GM12873 (cell line): ENCODE measurements around the gene ZNF254.

ENCODE experiments used
- TF ChIP-seq, protein P1 (sequence below): IDR thresholded peaks from 2 replicates; pipeline ENCODE4 v1.5.1; 2012; ENCODE audit warnings: low read depth, mild to moderate bottlenecking, moderate library complexity, low read length, control low read depth; ENCODE audit not compliant: insufficient read depth; ENCODE audit errors: missing control alignments

ZNF254 gene

DNA sequence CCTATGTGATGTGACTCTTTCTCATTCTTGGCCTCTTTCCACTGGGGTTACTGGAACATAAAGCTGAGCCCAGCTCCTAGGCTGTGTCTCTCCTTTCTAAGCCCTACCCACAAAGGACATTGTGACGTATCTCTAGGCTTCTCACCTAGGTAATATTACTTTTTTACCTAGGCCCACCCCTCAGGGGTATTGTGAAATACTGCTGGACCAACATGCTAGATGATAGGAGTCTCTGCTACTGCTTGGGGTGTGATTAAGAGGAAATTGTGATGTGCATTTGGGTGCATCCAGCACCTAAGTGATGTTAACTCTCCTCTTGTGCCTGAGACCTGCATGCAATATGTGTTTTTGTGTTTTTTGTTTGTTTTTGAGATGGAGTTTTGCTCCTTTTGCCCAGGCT is 22.8 kb upstream of the ZNF254 start:
- TF ChIP-seq, protein P1, sequence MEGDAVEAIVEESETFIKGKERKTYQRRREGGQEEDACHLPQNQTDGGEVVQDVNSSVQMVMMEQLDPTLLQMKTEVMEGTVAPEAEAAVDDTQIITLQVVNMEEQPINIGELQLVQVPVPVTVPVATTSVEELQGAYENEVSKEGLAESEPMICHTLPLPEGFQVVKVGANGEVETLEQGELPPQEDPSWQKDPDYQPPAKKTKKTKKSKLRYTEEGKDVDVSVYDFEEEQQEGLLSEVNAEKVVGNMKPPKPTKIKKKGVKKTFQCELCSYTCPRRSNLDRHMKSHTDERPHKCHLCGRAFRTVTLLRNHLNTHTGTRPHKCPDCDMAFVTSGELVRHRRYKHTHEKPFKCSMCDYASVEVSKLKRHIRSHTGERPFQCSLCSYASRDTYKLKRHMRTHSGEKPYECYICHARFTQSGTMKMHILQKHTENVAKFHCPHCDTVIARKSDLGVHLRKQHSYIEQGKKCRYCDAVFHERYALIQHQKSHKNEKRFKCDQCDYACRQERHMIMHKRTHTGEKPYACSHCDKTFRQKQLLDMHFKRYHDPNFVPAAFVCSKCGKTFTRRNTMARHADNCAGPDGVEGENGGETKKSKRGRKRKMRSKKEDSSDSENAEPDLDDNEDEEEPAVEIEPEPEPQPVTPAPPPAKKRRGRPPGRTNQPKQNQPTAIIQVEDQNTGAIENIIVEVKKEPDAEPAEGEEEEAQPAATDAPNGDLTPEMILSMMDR, result no peak

DNA sequence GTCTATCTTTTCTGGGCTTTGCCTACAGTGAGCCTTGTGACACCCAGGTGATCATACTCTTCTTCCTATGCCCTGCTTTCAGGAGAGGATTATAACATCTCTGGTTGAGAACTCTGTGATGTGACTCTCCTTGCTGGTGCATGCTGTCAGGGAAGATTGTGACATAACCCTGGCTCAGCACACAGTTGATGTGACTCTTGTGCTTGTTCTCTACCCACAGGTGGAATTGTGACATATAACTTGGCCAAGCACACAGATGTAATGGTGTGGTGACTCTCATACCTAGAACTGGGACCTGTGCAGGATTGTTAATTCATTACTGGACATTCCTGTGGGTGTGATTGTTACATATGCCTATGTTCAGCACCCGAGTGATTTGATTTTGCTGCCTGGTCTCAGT is 21.7 kb upstream of the ZNF254 start:
- TF ChIP-seq, protein P1, result no peak

DNA sequence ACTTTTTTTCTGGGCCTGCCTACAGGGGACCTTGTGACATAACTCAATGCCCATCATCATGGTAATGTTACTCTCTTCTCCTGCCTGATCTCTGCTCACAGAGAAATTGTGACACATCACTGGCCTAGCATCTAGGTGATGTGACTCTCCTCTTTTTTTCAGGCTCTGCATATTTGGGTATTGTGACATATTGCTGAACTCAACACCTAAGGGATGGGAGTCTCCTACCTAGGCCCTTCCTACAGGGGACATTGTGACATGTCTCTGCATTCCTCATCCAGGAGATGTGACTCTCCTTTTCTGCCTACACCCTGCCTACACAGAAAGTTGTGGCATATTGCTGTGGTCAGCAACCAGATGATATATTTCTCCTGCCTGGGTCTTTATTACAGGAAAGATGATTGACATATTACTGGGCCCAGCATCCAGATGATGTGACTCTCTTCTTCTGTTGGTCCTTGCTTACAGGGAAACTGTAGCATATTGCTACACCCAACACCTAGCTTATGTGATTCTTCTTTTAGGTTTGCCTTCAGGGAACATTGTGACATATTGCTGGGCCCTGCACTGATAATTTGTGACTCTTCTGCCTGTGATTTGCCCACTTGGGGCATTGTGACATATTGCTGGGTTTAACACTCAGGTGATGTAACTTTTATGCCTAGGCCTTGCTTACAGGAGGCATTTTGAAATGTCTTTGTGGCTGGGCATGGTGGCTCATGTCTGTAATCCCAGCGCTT is 21.0 kb upstream of the ZNF254 start:
- TF ChIP-seq, protein P1, result no peak

DNA sequence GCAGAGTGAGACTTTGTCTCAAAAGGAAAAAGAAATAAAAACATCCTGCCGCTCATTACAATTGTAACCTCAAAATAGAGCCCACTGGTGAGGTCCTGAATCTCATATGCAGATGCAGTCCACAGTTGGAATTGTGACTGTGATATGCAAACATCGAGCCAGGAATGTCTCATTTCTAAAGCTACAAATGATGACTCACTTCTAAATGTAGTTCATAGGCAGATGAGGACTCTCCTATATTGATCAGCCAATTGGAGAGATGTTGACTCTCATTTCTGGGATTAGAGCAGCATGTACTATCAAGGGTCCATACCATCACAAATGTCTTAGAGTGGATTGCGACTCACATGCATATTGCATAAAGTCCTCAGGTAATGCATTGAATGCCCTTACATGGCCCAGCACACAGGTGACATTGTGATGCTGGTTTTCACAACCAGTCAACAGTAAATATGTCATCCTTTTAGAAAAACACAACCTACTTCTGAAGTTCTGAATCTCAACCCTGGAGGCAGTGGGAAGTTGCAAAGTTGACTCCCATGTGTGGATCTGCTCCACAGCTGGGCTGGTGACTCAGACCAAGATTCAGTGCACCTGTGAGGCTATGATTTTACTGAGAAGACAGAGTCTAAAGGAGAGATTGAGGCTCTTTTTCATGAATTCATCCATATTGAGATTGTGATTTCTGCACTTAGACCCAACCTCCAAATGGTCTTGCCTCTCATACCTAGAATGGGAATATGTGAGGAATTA is 16.9 kb upstream of the ZNF254 start:
- TF ChIP-seq, protein P1, result no peak

DNA sequence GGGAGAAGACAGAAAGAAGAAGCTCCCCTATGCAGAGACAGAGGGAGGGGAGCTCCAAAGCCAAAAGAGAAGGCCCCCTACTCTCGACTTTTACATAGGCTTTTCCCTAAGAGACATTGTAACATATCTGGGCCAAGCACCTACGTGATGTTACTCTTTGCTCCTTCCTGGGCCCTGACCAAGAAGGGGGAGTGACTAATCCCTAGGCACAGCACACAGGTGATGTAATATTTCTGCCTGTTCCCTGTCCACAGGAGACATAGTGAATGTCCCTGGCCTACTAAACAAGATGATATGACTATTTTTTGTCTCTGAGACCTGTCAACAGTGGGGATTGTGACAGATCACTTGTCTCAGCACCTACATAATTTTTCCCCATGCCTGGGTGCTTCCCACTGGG is 15.9 kb upstream of the ZNF254 start:
- TF ChIP-seq, protein P1, result no peak

DNA sequence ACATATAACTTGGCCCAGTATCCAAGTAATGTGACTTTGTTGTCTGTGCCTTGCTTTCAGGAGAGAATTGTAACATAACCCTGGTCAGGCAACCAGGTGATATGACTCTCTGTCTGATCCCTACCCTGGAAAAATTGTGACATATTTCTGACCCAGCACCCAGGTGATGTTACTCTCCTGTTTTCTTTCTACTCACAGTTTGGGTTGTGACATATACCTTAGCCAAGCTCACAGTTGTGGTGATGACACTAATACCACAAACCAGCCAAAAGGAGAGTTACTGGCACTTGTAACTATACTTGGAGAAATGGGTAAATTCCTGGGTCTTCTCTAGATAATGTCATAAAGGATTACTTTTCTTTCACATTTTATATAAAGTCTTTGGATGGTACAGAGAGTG is 14.3 kb upstream of the ZNF254 start:
- TF ChIP-seq, protein P1, result no peak

DNA sequence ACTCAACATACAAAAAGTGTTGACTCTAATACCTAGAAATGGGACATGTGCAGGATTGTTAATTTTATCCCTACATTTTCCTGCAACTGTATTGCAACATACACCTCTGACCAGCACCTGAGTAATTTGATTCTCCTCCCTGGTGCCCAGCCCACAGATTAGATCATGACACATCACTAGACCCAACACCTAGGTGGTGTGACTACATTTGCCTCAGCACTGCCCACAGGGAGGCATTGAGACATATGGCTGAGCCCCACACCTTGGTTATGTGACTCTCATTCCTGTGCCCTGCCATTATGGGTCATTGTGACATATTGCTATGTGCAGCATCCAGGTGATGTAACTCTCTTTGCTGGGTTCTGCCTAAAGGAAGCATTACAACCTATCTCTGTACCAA is 13.2 kb upstream of the ZNF254 start:
- TF ChIP-seq, protein P1, result no peak
